EH (cell line): ENCODE measurements around the gene UTP18.
A peak's percentile ranks its signal among the peaks of the same experiment; 100 is the strongest.
"Not testable (repeated sequence)": the region's sequence is repeated elsewhere in the genome, so short reads cannot be mapped to it uniquely, and the experiment has no call there.

ENCODE experiments used
- DNase-seq: peaks from one replicate; pipeline ENCODE4 v3.0.0-alpha.2; 2015; ENCODE audit warnings: low read depth

The UTP18 gene

DNA sequence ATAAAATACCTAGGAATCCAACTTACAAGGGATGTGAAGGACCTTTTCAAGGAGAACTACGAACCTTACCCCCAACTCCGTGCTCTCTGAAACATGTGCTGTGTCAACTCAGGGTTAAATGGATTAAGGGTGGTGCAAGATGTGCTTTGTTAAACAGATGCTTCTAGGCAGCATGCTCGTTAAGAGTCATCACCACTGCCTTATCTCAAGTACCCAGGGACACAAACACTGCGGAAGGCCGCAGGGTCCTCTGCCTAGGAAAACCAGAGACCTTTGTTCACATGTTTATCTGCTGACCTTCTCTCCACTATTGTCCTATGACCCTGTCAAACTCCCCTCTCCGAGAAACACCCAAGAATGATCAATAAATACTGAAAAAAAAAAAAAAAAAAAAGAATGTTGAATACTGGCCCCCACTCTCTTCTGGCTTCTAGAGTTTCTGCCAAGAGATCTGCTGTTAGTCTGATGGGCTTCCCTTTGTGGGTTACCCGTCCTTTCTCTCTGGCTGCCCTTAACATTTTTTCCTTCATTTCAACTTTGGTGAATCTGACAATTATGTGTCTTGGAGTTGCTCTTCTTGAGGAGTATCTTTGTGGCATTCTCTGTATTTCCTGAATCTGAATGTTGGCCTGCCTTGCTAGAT, 70.6 kb downstream of the UTP18 start:
- DNase-seq: not testable (repeated sequence)

- DNase-seq: no peak
Measured at GRCh38 chr17:51335006-51335590, 74.8 kb downstream of the UTP18 start.

- no peak for DNase-seq
Measured at GRCh38 chr17:51335883-51336822, 75.8 kb downstream of the UTP18 start.

DNA sequence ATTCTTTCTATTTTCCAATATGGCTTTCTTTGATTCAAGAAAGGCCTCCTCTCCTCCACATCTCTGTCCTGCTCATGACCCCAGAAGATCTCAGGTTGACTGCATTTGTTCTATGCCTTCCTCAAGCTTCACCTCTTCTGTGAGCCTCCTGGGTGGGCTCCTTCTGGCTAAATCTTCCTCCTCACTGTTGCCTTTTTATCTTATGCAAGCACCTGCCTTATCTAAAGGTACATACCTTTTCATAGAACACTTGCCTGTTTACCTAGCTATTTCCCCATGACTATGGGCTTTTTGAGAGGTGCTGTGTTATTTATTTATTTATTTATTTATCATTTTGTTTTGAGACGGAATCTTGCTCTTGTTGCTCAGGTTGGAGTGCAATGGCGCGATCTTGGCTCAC, 81.1 kb downstream of the UTP18 start:
- DNase-seq: no peak

DNA sequence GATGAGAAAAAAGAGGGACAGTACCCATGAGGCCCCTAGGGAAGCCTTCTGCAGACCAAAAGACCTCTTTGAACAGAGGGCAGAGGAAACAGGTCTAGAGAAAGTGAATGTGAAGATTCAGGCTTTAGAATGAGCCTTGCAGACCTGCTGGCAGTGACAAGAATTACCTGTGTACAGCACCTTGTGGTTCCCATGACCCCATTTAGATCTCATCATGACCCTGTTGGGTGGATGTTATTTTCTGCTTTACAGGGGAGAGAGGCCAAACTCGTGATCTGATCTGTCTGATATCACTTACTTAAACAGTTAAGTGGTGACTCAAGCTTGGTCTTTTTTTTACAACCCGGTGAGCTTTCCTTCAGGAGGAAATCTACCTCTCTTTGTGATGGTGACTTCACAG, 81.9 kb downstream of the UTP18 start:
- DNase-seq: no peak

DNA sequence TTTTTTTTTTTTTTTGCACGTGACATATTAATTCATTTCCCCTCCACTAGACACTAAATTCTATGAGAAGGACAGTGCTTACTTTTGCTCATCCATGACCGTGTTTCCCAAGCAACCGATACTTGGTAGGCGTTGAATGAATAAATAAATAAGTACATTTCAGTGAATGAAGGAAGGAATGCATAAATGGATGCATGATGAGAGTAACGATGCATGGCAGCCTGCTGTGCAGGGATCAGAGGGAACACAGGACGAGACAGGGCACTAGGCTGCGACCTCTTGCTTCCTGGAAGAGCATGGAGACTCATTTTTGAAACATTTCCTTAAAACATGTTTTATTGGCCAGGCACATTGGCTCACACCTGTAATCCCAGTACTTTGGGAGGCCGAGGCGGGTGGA, 84.2 kb downstream of the UTP18 start:
- no peak for DNase-seq

DNA sequence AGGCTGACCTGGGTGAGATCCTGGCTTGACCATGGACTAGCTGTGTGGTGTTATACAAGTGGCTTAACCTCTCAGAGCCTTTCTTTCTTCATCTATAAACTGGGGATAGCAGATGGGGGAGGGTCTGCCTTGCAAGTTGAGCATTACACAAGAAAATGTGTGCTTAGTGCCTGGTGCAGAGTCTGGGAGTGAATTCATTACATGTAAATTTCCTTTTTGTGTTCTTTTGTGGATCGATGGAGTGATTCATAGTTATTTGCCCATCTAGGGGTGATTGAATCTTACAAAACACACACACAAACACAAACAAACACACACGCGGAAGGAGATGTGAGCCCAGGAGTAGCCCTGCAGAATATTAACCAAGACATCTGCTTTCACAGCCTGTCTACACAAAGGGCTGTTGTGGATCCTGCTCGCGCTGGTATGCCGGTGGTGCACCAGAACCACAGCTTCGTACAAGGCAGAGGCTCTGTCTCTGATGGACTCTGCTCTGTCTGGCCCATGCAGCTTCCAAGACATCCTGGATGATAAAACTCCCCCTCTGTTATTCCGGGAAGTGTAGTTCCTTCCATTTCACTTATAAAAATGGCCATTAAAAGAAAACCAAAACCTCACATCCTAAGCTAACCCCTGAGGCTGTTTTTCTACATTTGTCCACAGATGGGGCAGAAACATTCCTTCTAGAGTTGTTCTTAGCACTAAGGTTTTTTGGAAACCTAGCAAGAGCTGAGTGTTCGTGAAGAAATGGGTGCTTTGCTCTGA, 86.1 kb downstream of the UTP18 start:
- peak; percentile 29 for DNase-seq
